Nucleus accumbens (tissue), 56 donors: ENCODE data around the gene FNBP1.
"Not testable (repeated sequence)": the region's sequence is repeated elsewhere in the genome, so short reads cannot be mapped to it uniquely, and the experiment has no call there.

Source experiments
- DNase-seq, 56 donors: peaks; one replicate each; lab custom pipeline; 2025; lab: John Stamatoyannopoulos, UW

Gene FNBP1

GRCh38 chr9:129900263-129901027, 142.5 kb downstream of the FNBP1 start:
- DNase-seq: no peak

- DNase-seq: no peak
Observed at GRCh38 chr9:129899620-129900019, 143.4 kb downstream of the FNBP1 start.

GRCh38 chr9:129898185-129898584, 144.8 kb downstream of the FNBP1 start:
- DNase-seq: no peak

GRCh38 chr9:129897263-129897662, 145.7 kb downstream of the FNBP1 start:
- no peak for DNase-seq

- DNase-seq: no peak
Observed at GRCh38 chr9:129895376-129896268, 147.4 kb downstream of the FNBP1 start.

GRCh38 chr9:129894120-129894823, 148.7 kb downstream of the FNBP1 start:
- no peak for DNase-seq

GRCh38 chr9:129891569-129891968, 151.4 kb downstream of the FNBP1 start:
- DNase-seq: no peak

- DNase-seq: not testable (repeated sequence)
Observed at GRCh38 chr9:129890718-129891299, 152.2 kb downstream of the FNBP1 start.

GRCh38 chr9:129889941-129890717, 152.9 kb downstream of the FNBP1 start:
- peak in 2 of 56 donors; percentile 9 to 36 for DNase-seq

- no peak for DNase-seq
Observed at GRCh38 chr9:129889122-129889940, 153.7 kb downstream of the FNBP1 start.

- peak in 2 of 56 donors; percentile 21 to 31 for DNase-seq
Observed at GRCh38 chr9:129888293-129889121, 154.5 kb downstream of the FNBP1 start.

GRCh38 chr9:129887334-129888292, 155.4 kb downstream of the FNBP1 start:
- peak in 18 of 56 donors; percentile 15 to 68 (median 29) for DNase-seq

GRCh38 chr9:129886226-129887174, 156.5 kb downstream of the FNBP1 start:
- DNase-seq: peak in 31 of 56 donors; percentile 11 to 58 (median 36)

GRCh38 chr9:129885670-129886106, 157.3 kb downstream of the FNBP1 start:
- DNase-seq: peak in 55 of 56 donors; percentile 26 to 91 (median 74)

- peak in 8 of 56 donors; percentile 39 to 69 (median 56) for DNase-seq
Observed at GRCh38 chr9:129885018-129885669, 157.8 kb downstream of the FNBP1 start.
